RWPE1 (cell line): ENCODE measurements around the gene PADI2.

Experiments used
- CTCF ChIA-PET: fragments of 350-600 bp; sonication (Branson Sonifier 250); formaldehyde crosslinking; extraction: SDS; loops from one replicate; lab custom pipeline; 2021; lab: Yijun Ruan, JAX
- POLR2A ChIA-PET: fragments of 400-600 bp; formaldehyde crosslinking; extraction: SDS; loops from one replicate; lab custom pipeline; 2020; ENCODE audit warnings: antibody characterized with exemption; ENCODE audit not compliant: low non-redundant PET; lab: Yijun Ruan, JAX
- DNase-seq: peaks from one replicate; pipeline ENCODE4 v3.0.0; 2012; ENCODE audit warnings: low spot score
- H3K27ac ChIP-seq: fragments of 450-650 bp; 2 replicates; pipeline ENCODE4 v1.5.1; 2017
- TF ChIP-seq, protein P1 (sequence below): fragments of 450-650 bp; conservative IDR thresholded peaks from 2 replicates; pipeline ENCODE4 v1.5.1; 2017; ENCODE audit warnings: low read depth, mild to moderate bottlenecking

The PADI2 gene

DNA sequence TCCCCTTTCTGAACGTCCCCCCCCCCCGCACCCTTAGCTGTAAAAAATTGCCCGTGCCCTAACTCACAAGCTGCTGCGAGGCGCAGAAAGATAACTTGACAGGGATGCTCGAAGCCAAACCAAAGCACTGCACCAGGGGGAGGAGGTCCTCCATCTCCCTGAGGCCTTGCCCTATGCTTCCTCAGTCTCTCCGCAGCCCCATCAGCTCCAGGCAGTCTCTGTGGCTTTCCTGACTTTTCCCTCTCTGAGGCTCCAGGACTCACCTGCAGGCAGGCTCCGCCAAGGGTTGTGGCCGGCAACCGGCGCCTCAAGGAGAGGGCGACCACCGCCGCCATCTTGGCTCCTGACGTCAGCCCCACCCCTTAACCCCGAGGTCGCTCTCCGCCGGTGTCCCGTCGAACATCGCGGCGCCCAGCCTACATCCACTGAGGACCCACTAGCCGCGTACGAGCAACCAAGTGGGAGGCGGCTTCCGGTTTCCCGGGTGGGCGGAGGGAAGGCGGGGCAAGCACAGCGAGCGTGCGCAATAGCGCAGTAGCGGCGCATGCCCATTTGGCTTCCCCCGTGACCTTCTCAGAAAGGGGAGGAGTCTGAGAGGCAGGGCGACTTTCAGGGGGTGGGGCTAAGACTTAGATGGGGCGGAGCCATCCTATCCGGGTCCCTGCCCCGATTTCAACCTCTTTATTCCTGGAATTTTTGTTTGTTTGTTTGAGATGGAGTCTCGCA, 65.4 kb downstream of the PADI2 start, which contains the start of gene SDHB:
Gene SDHB, minus strand, starts transcription at position 348 of the 726 bp plus-strand sequence. Its CDS starts 13 bp downstream, at position 335.
- peak within 1 kb of the TSS; percentile 80 for H3K27ac ChIP-seq
- TF ChIP-seq, protein P1, sequence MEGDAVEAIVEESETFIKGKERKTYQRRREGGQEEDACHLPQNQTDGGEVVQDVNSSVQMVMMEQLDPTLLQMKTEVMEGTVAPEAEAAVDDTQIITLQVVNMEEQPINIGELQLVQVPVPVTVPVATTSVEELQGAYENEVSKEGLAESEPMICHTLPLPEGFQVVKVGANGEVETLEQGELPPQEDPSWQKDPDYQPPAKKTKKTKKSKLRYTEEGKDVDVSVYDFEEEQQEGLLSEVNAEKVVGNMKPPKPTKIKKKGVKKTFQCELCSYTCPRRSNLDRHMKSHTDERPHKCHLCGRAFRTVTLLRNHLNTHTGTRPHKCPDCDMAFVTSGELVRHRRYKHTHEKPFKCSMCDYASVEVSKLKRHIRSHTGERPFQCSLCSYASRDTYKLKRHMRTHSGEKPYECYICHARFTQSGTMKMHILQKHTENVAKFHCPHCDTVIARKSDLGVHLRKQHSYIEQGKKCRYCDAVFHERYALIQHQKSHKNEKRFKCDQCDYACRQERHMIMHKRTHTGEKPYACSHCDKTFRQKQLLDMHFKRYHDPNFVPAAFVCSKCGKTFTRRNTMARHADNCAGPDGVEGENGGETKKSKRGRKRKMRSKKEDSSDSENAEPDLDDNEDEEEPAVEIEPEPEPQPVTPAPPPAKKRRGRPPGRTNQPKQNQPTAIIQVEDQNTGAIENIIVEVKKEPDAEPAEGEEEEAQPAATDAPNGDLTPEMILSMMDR = no peak
- POLR2A ChIA-PET = no interaction called here
- CTCF ChIA-PET = no interaction called here
- DNase-seq = peak; percentile 99

DNA sequence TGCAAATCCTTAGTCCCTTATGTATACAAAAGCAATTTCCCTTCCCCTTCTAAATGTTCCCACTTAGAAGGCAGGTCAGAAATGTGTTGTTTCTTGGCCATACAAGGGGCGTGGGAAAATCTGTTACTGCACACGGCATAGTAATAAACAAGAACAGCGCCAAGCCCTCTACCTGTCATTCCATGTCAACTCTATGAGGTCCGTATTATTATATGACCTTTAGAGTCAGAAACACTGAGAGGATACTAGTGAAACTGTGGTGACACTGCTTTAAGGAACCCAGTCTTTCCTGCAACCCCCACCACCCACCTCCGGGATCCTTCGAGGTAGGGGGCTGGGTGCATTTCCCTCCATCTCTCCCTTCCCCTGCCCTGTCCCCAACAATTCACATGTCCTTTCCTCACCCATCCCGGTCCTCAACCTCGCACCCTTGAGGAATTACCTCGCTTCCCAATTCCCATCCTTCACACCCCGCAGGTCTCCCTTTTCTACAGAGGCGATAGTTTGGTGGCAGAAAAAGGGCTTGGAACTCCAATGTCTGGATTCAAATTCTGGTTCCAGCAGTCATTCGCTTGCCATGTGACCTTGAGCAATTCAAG, 66.1 kb downstream of the PADI2 start:
- POLR2A ChIA-PET = no interaction called here
- peak overlapping the region; percentile 80 for H3K27ac ChIP-seq
- no peak for DNase-seq
- TF ChIP-seq, protein P1 = no peak
- CTCF ChIA-PET = no interaction called here

GRCh38 chr1:17052641-17053040, 66.6 kb downstream of the PADI2 start:
- TF ChIP-seq, protein P1 = no peak
- ChIA-PET POLR2A (no interaction called here), CTCF (interaction anchor here (0.7 kb wide), 1 partner anchor 949 kb away, joined by 4 read pairs; no protein-coding TSS in a partner anchor)
- no peak overlapping the region for H3K27ac ChIP-seq
- no peak for DNase-seq

DNA sequence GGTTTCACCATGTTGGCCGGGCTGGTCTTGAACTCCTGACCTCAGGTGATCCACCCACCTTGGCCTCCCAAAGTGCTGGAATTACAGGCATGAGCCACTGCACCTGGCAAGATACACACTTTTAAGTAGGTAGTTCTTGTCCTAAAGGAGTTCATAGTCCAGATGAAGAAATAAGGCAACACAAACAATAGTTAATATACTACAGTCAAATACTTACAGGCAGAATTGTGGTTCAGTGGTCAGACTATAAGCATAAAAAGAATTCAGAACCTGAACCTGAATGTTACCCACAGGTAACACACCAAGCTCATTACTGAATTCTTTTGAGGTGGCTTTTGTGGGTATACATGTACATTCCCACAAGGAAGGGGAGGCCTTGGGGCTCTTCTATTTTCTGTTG, 67.2 kb downstream of the PADI2 start:
- DNase-seq = no peak
- ChIA-PET CTCF (interaction anchor here (0.7 kb wide), 2 partner anchors 81 to 950 kb away, joined by 3 to 4 read pairs; no protein-coding TSS in a partner anchor), POLR2A (no interaction called here)
- TF ChIP-seq, protein P1 = no peak
- no peak overlapping the region for H3K27ac ChIP-seq

DNA sequence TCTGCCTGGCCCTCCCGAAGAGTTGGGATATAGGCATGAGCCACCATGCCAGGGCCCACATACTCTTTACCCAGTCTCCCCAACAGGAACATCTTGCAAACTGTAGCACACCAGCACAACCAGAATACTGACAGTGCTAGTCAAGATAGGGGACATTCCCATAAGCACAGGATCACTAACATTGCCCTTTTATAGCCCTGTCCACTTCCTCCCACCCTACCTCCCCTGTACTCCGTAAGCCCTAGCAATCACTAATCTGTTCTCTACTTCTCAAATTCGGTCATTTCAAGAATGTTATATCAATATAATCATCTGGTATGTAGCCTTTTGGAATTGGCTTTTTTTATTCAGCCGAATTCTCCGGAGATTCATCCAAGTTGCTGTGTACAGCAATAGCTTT, 71.3 kb downstream of the PADI2 start:
- TF ChIP-seq, protein P1 = no peak
- H3K27ac ChIP-seq = peak overlapping the region; percentile 49
- no peak for DNase-seq
- ChIA-PET POLR2A (no interaction called here), CTCF (interaction anchor here (0.6 kb wide), 1 partner anchor 51 kb away, joined by 3 read pairs; no protein-coding TSS in a partner anchor)

GRCh38 chr1:17046334-17046657, 73.0 kb downstream of the PADI2 start:
- TF ChIP-seq, protein P1 = no peak

More at GRCh38 chr1:17046334-17046657, 73.0 kb downstream of the PADI2 start:
- peak overlapping the region; percentile 49; the same call in 1 of the 2 replicates for H3K27ac ChIP-seq
- no peak for DNase-seq
- ChIA-PET CTCF (interaction anchor here (0.6 to 2.4 kb wide), 10 partner anchors 9 to 358 kb away, joined by 3 to 11 read pairs (median 4); no protein-coding TSS in a partner anchor), POLR2A (no interaction called here)
